HG03442 (cell line): ENCODE results near the gene PLCB2.

Source experiments
- ATAC-seq: cut with Tn5 transposase; IDR thresholded peaks from one replicate; pipeline ENCODE4 v1.9.1; 2021; ENCODE audit warnings: mild to moderate bottlenecking, moderate library complexity; ENCODE audit not compliant: unreplicated experiment

The PLCB2 gene

GRCh38 chr15:40252141-40252437 is 55.6 kb downstream of the PLCB2 start:
- ATAC-seq: no peak

DNA sequence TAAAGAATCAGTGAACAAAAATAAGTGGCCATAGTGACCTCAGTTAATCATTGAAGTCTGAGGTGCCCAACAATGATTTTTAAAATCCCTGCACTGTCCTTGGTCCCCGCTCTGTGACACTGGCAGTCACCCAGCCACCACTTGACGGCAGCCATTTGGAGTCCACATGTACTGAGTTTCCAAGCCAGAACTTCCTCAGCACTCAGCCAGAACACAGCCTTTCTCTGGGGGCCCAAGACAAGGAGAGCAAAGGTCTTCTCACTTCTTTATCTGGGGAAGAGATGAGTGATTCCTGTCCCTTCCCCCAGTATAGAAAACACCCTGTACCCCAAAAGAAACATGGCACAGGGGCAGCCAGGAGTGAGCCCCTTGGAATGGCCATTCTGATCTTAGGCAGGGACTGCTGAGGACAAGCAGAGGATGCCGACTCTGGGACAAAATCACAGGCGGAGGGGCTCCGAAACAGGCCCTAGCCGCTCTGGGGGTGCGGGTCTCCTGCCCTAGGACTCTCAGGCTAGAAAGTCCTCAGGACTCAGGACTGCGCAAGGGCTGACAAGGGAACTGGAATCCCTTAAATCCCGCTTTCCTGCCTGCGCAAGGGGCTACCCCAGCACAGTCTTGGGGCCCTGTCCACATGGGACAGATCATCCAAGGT is 56.1 kb downstream of the PLCB2 start:
- ATAC-seq: no peak

DNA sequence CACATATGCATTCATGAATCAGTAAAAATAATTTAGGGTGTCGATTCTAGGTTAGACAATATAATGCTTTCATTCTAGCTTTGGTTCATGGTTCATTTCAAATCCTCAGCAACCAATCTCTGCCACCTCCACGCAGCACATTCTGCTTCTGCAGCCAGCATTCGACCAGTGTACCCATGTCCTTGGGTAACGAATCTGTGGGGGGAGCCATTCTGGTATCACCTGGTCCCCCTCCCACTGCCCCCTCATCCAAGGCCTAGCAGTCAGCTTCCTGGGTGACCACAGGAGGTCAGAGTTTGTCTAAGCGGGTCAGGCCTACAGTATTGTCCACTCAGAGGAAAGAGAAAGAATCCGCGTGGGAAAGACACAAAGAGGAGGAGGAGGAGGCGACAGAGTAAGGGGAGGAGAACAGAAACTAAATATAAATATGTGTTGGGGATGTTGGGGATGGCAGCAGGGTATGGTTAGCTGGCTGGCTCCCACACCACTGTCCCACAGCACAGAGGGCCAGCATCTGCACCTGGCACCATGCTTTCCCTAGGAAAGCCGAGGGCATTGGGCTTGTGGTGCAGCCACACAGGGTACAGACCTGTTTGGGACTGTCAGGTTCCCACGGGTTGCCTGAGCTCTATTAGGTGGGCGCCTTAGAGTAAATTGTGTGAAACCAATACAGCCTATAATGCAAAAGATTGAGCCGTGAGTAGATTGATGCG is 56.8 kb downstream of the PLCB2 start:
- no peak for ATAC-seq

DNA sequence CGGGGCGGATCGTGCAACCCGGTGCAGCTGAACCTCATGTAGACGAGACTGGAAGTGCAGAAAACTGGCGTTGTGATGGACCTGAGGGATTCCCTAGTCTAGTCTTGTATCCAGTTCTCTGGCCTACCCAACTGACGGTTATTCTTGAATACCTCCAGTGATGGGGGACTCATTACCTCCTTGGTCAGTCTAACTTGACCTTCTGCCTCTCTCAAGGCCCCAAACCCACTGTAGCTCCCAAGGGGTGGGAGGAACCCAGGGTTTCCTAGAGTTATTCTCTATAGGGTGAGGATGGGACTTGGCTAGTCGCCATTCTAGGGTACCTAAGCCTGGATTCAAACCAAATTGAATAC is 57.5 kb downstream of the PLCB2 start:
- no peak for ATAC-seq

DNA sequence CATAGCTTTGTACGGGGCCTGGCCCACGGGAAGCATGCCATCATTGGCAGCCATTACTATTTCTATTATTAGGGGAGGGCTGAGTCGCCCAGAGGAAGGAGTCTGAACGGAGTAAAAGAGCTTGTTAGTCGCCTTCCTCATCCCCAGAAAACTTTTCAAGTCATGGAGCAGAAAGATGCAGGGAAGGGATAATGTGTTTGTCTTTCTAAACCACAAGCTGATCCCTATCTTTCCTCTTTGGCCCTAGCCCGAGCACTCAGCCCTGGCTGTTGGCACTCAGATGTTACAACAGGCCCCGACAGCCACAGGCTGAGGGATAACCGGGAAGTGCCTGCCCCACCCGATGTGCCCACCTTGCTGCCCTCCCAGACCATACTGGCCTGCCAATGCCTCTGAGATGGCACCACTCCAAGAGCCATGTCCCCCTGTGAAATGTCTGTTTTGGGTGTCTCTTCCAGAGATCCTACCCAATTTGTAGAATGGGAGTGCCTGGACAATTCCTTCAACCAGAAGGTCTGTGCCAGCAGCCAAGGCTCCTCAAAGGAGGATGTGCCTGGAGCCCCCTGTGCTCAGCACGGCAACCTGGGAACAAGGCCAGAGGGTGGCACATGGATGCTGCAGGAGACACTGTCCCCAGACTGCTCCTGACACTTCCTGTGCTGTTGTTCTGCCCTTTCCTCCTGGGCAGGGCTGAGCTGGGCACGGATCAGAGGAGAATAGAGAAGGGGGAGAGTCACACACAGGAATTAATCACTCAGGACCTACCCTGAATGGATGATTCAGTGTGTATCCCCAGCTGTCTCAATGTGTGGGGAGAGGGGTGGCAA is 58.0 kb downstream of the PLCB2 start:
- no peak for ATAC-seq

- ATAC-seq: no peak
Measured at GRCh38 chr15:40248006-40248783, 59.5 kb downstream of the PLCB2 start.

DNA sequence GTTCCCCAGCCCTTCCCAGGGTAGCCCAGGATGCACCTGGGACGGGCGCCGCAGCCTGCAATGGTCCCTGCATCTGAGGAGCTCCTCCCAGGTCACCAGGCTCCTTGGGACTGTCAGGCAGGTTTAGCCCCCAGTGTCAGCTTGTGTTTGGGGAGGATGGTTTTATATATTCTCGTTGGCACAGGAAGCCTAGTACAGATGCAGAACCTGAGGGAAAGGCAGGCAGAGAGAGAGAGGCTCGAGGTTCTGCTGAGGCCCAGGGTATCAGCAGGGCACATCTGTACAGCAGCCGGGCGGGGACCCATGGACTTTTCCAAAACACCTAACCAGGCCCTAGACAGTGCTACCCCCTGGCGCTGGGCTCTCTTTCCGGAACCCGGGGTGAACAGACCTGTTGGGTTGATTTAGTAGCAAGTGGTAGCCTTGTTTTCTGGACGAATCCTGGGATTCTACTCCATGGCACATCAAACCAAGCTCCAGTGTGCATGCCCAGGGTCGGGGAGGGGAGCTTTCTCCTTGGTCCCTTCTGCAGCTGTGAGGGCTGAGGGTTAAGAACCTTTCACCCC is 60.2 kb downstream of the PLCB2 start:
- ATAC-seq: no peak

DNA sequence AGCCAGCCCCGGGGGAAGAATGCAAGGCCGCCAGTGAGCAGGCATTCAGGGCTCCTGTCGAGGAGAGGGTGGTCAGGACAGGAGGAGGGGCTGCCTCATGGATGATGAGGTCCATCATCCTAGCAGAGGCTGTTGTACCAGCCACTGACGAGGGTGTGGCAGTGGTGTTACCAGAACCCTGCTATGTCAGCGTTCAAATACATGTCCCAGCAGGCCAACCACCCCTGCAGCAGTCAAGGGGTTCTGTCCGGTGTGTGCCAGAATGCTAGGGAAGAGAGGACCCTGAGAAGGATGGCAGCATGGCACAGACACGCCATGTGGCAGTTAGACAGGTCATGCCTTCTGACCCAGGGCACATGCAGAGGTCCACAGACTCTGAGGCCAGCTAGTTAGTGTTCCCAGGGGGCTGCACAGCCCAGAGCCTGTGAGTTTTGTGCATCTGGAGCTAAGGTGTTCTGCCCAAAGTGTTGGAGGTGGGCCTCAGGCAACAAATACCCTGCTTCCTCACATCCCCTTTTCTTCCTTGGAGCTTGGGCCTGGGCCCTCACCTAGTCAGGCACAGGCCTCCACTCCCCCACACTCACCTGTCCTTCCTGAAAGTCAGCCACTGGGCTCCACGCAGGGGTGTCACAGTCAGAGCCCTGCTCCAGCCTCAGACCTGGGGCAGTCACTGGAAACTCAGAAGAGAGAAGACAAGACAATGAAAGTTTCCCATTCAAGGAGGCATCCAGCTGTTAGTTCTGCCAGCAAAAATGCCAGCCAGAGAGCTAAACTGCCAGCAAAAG is 61.0 kb downstream of the PLCB2 start:
- ATAC-seq: no peak

DNA sequence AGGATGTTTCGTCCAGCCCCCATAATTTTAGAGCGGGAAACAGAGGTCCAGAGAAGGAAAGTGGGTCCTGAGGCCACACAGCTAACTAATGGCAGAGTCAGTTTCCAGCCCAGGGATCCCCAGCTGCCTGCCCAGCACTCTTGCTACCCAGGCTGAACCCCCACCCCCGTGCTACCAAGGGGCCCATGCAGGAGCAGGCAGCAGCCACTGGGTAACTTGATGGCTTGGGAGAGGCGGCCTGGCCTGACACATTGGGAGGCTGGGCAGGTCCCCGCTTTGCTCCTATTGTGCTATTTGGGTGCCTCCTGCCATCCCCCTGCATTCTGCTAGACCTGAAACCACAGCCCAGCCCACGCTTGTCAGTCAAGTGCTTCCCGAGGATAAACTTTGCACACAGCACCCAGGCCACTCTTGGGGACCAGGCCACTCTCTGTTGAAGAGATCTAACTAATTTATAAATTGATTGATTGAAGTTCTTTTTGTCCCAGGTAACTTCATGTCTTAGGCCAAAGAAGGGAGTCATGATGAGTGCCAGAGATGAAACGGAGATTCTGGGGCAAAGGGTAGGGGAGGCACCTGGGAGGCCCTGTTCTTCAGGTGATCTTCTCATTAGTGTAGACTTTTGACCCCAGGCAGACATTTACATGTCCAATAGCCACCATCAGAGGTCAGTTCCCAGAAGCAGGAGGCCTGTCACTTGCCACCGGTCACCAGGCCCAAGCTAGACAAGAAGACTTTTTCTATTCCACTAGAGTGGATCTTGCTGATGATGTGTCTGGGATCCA is 61.9 kb downstream of the PLCB2 start:
- ATAC-seq: no peak

DNA sequence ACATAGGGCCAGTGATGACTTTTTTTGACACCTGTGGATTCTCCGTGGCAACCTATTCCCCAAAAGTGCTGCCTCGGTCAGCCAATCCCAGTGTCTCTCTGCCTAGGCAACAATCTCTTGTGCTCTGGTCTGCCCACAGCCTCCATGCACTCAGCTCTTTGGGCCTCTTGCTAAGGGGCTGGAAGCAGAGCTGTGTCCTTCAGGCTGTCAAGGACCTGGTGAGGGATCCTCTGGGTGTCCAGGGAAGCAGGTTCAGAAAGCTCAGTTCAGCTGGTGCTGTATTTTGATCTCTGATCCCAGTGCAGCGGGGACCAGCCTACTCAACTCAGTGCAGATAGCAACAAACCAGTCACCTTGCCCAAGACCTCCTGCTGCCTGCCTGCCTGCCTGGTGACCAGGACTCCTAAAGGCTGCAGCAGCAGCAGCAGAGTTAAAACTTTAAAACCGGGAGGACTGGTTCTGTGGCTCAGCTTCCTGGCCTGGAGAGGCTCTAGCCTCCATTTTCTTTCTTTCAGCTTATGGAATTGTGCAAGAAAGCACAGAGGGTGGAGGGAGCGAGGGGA is 62.7 kb downstream of the PLCB2 start:
- no peak for ATAC-seq

- ATAC-seq: no peak
Measured at GRCh38 chr15:40243126-40243810, 64.5 kb downstream of the PLCB2 start.

GRCh38 chr15:40242601-40243000 is 65.1 kb downstream of the PLCB2 start:
- ATAC-seq: no peak

- no peak for ATAC-seq
Measured at GRCh38 chr15:40242213-40242599, 65.5 kb downstream of the PLCB2 start.

- no peak for ATAC-seq
Measured at GRCh38 chr15:40241269-40242212, 66.2 kb downstream of the PLCB2 start.

GRCh38 chr15:40240619-40241221 is 67.0 kb downstream of the PLCB2 start:
- no peak for ATAC-seq

- no peak for ATAC-seq
Measured at GRCh38 chr15:40239693-40240618, 67.8 kb downstream of the PLCB2 start.
